Keratinocyte (primary cell): ENCODE measurements around the gene PPRC1.

Source experiments
- EZH2 ChIP-seq: IDR thresholded peaks from one replicate; pipeline ENCODE4 v1.6.1; 2012; ENCODE audit warnings: inconsistent platforms, mild to moderate bottlenecking, low read length, moderate library complexity
- TF ChIP-seq, protein P1 (sequence below), 3 experiments: IDR thresholded peaks in 1 of 3; conservative IDR thresholded peaks in 1 of 3; optimal IDR thresholded peaks in 1 of 3; 2 replicates in 2 of 3; 3 replicates in 1 of 3; pipeline versions ENCODE3 to v1.5.1; 2011; ENCODE audit warnings: low read length in 3 of 3, mild to moderate bottlenecking in 3 of 3, moderate library complexity in 2 of 3, control low read depth in 1 of 3, inconsistent platforms in 1 of 3; ENCODE audit not compliant: insufficient read depth in 2 of 3; ENCODE audit errors: extremely low read depth in 1 of 3

DNA sequence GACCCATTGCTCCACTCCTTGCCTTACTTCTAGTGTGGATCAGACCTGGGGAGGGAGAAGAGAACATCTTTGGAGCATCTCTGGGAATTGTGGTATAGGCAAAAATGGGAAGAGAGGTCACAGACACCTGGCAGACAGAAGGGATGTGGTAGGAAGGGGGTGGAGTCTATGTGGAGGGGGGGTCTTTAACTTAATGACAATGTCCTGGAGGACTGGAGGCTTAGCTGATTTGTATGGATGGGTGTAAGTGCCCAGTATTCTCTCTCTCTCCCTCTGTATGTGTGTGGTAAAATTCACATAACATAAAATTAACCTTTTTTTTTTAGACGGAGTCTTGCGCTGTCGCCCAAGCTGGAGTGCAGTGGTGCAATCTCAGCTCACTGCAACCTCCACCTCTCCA, 9.6 kb upstream of the PPRC1 start:
- TF ChIP-seq, protein P1, sequence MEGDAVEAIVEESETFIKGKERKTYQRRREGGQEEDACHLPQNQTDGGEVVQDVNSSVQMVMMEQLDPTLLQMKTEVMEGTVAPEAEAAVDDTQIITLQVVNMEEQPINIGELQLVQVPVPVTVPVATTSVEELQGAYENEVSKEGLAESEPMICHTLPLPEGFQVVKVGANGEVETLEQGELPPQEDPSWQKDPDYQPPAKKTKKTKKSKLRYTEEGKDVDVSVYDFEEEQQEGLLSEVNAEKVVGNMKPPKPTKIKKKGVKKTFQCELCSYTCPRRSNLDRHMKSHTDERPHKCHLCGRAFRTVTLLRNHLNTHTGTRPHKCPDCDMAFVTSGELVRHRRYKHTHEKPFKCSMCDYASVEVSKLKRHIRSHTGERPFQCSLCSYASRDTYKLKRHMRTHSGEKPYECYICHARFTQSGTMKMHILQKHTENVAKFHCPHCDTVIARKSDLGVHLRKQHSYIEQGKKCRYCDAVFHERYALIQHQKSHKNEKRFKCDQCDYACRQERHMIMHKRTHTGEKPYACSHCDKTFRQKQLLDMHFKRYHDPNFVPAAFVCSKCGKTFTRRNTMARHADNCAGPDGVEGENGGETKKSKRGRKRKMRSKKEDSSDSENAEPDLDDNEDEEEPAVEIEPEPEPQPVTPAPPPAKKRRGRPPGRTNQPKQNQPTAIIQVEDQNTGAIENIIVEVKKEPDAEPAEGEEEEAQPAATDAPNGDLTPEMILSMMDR (optimal IDR thresholded peaks at IDR 0.05 in 1 of 3, IDR thresholded peaks at IDR 0.05 in 1 of 3, conservative IDR thresholded peaks at IDR 0.05 in 1 of 3; ENCODE audit: extremely low read depth in 1 of 3, insufficient read depth in 2 of 3, low read length in 3 of 3): no peak
- no peak for TF ChIP-seq EZH2
